NT2/D1 (cell line): ENCODE data around the gene CSF3R.

Experiments
- SUZ12 ChIP-seq: IDR thresholded peaks from 2 replicates; pipeline ENCODE4 v1.6.1; 2011; ENCODE audit not compliant: insufficient read length, insufficient read depth; ENCODE audit errors: extremely low read depth
- YY1 ChIP-seq: IDR thresholded peaks from 2 replicates; pipeline ENCODE4 v1.6.1; 2011; ENCODE audit not compliant: insufficient read length, insufficient read depth
- ZNF274 ChIP-seq: IDR thresholded peaks from 2 replicates; pipeline ENCODE4 v1.6.1; 2011; ENCODE audit warnings: mild to moderate bottlenecking, low read depth, low read length

DNA sequence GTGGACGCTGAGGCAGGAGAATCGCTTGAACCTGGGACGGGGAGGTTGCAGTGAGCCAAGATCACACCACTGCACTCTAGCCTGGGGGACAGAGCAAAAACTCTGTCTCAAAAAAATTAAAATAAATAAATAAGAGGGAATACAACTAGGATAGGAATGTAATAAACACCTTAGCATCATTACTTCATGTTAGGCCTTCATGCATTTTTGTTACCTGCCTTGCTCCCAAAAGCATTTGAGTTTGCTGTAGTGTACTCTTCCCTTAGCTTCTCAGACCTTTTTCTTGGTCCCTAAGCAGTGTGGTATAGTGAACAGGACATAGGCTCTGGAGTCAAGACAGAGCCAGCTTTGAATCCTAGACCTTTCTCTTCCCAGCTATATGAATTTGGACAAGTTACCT, 29.7 kb downstream of the CSF3R start:
- TF ChIP-seq YY1 (no peak), ZNF274 (no peak), SUZ12 (no peak)
